Skeletal muscle tissue (tissue), 4 donors: ENCODE measurements around the gene RAB11FIP2. TPM values are rescaled to one million over a fixed set of nuclear protein-coding genes. Genes with fewer than 3 reads are reported as not detected.

Experiments
- H3K27ac ChIP-seq: one replicate; pipeline ENCODE4 v1.7.0; 2013; ENCODE audit warnings: mild to moderate bottlenecking, low read depth, low read length, inconsistent platforms
- H3K27me3 ChIP-seq, 3 donors: one replicate each; pipeline ENCODE4 v1.7.0; 2013; ENCODE audit warnings: low read length in 3 of 3; ENCODE audit not compliant: control insufficient read depth in 3 of 3, insufficient read depth in 3 of 3
- H3K36me3 ChIP-seq, 3 donors: one replicate each; pipeline ENCODE4 v1.7.0; 2013; ENCODE audit warnings: low read length in 3 of 3; ENCODE audit not compliant: control insufficient read depth in 3 of 3, insufficient read depth in 3 of 3
- H3K4me1 ChIP-seq, 3 donors: one replicate each; pipeline ENCODE4 v1.7.0; 2013; ENCODE audit warnings: low read length in 3 of 3, mild to moderate bottlenecking in 3 of 3; ENCODE audit not compliant: control insufficient read depth in 3 of 3, insufficient read depth in 3 of 3
- H3K4me3 ChIP-seq, 3 donors: one replicate each; pipeline ENCODE4 v1.7.0; 2013; ENCODE audit warnings: low read length in 3 of 3
- H3K9ac ChIP-seq, 3 donors: one replicate each; pipeline ENCODE4 v1.7.0; 2013; ENCODE audit warnings: low read length in 3 of 3, mild to moderate bottlenecking in 3 of 3, moderate library complexity in 2 of 3, low read depth in 1 of 3
- H3K9me3 ChIP-seq, 3 donors: one replicate each; pipeline ENCODE4 v1.7.0; 2013; ENCODE audit warnings: low read length in 3 of 3; ENCODE audit not compliant: control insufficient read depth in 3 of 3
- total RNA-seq: library from RNA; depleted of rRNA; stranded (reverse); fragments of >200 nt; gene quantifications from one replicate; pipeline ENCODE4 v1.2.3, GENCODE V29; 2014
- donor health status: Osteomylitis.

Gene RAB11FIP2
- total RNA-seq, 1 donor from 2014 or later, result 17.7 TPM

DNA sequence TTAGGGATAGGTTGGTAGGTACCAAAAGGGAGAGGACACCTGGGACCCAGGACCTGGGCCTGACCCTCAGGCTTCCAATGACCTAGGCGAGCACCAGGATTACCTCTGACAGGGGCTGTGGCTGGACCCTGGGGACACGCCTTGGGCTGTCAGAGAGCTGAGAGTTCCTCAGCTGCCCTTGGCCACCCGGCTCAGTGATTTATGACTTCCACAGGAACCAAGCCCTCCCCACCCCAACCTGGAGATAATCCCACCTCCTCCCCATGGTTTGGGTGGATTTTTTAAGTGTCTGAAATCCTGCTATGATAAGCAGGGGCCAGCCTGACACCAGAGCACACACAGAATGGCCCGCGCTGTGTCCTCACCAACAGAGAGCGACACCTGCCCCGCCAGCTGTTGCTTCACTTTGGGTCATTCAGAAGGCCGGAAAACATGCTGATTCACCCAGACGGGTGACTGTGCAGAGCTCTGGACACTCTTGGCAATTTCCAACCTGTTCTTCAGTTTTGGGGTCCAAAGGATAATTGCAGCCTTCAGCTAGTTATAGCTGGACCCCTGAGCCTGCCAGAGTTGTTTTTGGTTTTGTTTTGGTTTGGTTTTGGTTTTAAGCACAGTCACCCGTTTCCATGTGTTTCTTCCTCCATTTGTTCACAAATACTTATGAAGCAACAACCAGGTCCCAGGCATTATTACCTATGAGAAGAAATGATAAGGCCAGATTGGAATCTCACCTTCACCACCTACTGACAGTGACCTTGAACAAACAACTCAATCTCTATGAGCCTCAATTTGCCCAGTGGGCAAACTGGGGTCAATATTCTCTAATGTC is 78.2 kb downstream of the RAB11FIP2 start:
- no peak overlapping the region for H3K4me3 ChIP-seq
- H3K27ac ChIP-seq, result no peak overlapping the region
- H3K27me3 ChIP-seq, result no peaks in the 10 kb centered on the region
- no peaks in the 10 kb centered on the region for H3K4me1 ChIP-seq
- H3K9me3 ChIP-seq, result no peaks in the 10 kb centered on the region
- H3K9ac ChIP-seq, result no peak overlapping the region
- H3K36me3 ChIP-seq, result no peaks in the 10 kb centered on the region

DNA sequence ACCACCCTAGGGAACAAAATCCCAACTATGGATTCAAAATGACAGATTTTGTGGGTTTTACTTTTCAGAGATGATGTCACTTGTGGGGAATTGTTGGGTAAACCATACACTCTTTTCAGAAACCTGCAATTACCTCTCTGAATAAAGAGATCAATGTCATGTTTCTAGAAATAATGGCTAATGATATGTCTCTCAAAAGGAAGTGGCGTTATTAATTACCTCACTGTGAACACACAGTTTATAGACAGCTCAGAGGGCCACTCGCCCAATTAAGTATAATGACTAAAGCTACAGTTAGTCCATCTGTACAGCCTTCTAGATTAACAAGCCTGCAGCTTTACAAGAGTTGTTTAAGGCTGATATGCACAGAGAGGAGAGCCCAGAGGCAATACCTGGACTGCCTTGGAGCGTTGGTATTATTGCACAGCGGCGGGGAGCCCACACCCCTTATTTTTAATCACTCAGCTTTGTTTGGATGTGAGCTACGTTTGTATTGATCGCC is 79.5 kb downstream of the RAB11FIP2 start:
- no peaks in the 10 kb centered on the region for H3K36me3 ChIP-seq
- no peaks in the 10 kb centered on the region for H3K27me3 ChIP-seq
- H3K4me3 ChIP-seq, result no peak overlapping the region
- H3K9ac ChIP-seq, result no peak overlapping the region
- H3K27ac ChIP-seq, result no peak overlapping the region
- no peaks in the 10 kb centered on the region for H3K4me1 ChIP-seq
- H3K9me3 ChIP-seq, result no peaks in the 10 kb centered on the region

DNA sequence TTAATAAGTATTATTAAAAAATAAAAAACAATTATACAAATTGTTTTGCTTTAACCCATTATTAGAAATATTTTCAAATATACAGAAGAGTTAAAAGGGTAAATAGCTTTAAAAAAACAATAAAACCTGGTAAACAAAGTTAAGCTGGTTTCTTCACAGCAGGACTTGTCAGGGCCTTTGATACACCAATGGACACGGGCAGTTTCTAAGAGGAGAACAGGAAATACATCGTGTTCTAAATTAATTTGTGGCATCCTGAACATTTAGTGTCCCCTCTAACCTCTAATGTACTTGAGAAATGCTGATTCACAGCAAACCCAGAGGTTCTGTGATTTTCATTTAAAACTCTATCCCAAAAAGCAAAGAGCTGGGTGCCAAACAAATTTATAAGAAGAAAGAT is 80.8 kb downstream of the RAB11FIP2 start:
- H3K36me3 ChIP-seq, result no peaks in the 10 kb centered on the region
- H3K9ac ChIP-seq, result no peak overlapping the region
- no peak overlapping the region for H3K27ac ChIP-seq
- no peaks in the 10 kb centered on the region for H3K27me3 ChIP-seq
- no peak overlapping the region for H3K4me3 ChIP-seq
- H3K9me3 ChIP-seq, result no peaks in the 10 kb centered on the region
- no peaks in the 10 kb centered on the region for H3K4me1 ChIP-seq

DNA sequence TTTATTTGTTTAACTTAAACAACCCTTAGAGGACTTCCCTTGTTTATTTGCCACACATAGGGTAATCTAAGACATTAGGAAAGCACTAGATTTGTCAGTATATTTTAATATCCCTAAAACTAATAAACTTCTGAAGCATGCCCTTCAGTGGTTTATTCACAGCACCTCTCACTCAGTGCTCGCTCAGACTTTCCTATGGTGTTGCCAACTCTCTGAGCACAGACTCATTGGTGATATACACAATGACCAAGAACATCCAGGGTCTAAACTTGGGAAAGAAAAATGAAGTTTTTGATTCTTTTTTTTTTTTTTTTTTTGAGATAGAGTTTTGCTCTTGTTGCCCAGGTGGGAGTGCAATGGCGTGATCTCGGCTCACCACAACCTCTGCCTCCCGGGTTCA is 82.2 kb downstream of the RAB11FIP2 start:
- Histone ChIP-seq H3K9me3 (no peaks in the 10 kb centered on the region), H3K27ac (no peak overlapping the region), H3K36me3 (no peaks in the 10 kb centered on the region)

DNA sequence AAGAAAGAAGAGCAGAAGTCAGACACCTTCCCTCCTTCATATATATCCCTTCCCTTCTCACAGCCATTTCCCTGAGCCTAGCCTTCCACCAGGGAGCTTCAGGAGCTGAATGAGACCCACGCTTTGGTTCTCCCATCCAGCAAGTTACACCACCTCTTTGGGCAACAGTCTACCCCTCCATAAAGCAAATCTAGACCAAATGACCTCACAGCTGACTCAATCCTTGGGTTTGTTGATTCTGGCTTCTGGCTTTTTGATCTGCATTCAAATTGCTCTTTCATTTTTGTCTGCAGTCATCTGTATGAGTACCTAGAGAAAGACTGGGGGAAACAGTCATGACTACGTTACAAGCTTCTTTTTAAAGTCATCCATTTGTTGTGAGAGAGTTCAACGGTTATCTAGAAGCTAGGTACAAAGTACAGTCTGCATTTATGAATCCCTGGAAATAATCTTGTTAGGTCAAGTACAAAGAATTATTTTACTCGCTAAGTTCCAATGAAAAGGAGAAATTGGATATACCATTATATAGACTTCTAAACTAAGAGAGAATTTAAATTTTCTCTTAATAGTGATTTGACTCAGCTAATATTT is 86.3 kb downstream of the RAB11FIP2 start:
- Histone ChIP-seq H3K9ac (no peak overlapping the region), H3K27ac (no peak overlapping the region), H3K9me3 (no peaks in the 10 kb centered on the region), H3K27me3 (no peaks in the 10 kb centered on the region), H3K4me3 (no peak overlapping the region), H3K36me3 (no peaks in the 10 kb centered on the region), H3K4me1 (no peaks in the 10 kb centered on the region)

More for the DNA sequence above, 82.2 kb downstream of the RAB11FIP2 start:
- Histone ChIP-seq H3K9ac (no peak overlapping the region), H3K4me1 (no peaks in the 10 kb centered on the region), H3K27me3 (no peaks in the 10 kb centered on the region), H3K4me3 (no peak overlapping the region)

DNA sequence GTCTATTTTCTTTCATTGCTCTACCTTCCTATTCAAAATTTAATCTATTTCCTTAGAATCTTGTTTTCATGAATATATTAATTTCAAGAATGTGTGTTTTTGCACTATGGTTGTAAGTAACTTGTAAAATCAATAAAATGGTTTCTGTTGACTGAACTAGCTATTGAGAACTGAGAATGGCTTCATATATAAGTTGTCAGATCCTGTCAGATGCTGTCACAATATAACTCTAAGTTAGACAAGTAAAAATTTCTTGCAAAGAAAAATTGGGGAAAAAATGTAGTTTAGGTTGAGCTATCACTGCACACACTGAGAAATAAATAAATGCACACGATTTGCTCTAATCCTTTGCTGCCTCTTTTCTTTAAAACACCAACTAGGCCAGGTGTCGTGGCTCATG is 89.8 kb downstream of the RAB11FIP2 start:
- Histone ChIP-seq H3K27me3 (no peaks in the 10 kb centered on the region), H3K27ac (no peak overlapping the region), H3K9me3 (no peaks in the 10 kb centered on the region), H3K36me3 (no peaks in the 10 kb centered on the region), H3K4me1 (no peaks in the 10 kb centered on the region), H3K9ac (no peak overlapping the region), H3K4me3 (no peak overlapping the region)

DNA sequence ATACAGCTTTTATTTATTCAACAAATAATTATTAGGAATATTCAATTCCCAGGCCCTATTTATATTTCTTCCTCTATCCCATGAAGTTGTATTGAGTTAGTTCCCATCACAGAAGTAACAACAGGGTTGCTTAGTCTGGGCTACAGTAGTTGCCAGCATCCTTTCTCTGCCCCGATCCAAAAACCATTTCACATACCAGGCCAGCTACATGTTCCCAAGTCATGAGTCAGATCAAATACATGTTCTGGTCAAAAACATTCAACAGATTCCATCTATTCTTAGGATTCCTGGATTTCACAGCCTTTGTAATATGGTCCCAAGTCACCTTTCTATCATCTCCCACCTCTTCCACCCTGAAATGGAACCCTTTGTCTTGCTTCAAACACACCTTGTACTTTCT is 91.6 kb downstream of the RAB11FIP2 start:
- H3K4me3 ChIP-seq, result no peak overlapping the region
- peaks cover 0 to 4% (median 0%) of the 10 kb centered on the region in 3 donors for H3K27me3 ChIP-seq
- no peaks in the 10 kb centered on the region for H3K9me3 ChIP-seq
- H3K4me1 ChIP-seq, result no peaks in the 10 kb centered on the region
- no peak overlapping the region for H3K27ac ChIP-seq
- no peak overlapping the region for H3K9ac ChIP-seq
- H3K36me3 ChIP-seq, result no peaks in the 10 kb centered on the region
